Keratinocyte (primary cell): Measurements from ENCODE around the gene DSG1. TPM values are rescaled to one million over a fixed set of nuclear protein-coding genes. Genes with fewer than 3 reads are reported as not detected.

ENCODE experiments used
- DNase-seq: peaks from one replicate; pipeline ENCODE4 v3.0.0-alpha.2; 2011; ENCODE audit warnings: low read depth, missing footprints, low spot score
- FAIRE-seq: peaks from 2 replicates; lab custom pipeline; 2011; peaks lifted over from hg19 to GRCh38; lab: Jason Lieb, UNC
- H2AFZ ChIP-seq: 2 replicates; pipeline ENCODE4 v1.6.0; 2012; ENCODE audit warnings: low read length, control low read depth, inconsistent platforms; ENCODE audit not compliant: control insufficient read depth
- H3K27ac ChIP-seq: 2 replicates; pipeline ENCODE4 v1.5.1; 2011; ENCODE audit warnings: low read length; ENCODE audit not compliant: control insufficient read depth, insufficient read depth
- H3K27me3 ChIP-seq: 3 replicates; pipeline ENCODE4 v1.6.0; 2011; ENCODE audit warnings: low read length; ENCODE audit not compliant: control insufficient read depth, insufficient read depth; ENCODE audit errors: extremely low read depth
- H3K36me3 ChIP-seq, 2 experiments: 2 replicates in 1 of 2; 3 replicates in 1 of 2; pipeline ENCODE4 v1.5.1; 2011; ENCODE audit warnings: low read length in 2 of 2, mild to moderate bottlenecking in 1 of 2; ENCODE audit not compliant: control insufficient read depth in 2 of 2, insufficient read depth in 2 of 2; ENCODE audit errors: extremely low read depth in 1 of 2
- H3K4me1 ChIP-seq: 3 replicates; pipeline ENCODE4 v1.5.1; 2011; ENCODE audit warnings: low read length; ENCODE audit not compliant: control insufficient read depth, insufficient read depth; ENCODE audit errors: extremely low read depth
- H3K4me2 ChIP-seq: 3 replicates; pipeline ENCODE4 v1.6.0; 2011; ENCODE audit warnings: low read depth, low read length; ENCODE audit not compliant: control insufficient read depth, insufficient read depth; ENCODE audit errors: extremely low read depth
- H3K4me3 ChIP-seq, 3 experiments: fragments of 200-600 bp in 1 of 3; sonication (generic) in 1 of 3; 2 replicates in 2 of 3; 3 replicates in 1 of 3; pipeline ENCODE4 v1.5.1; 2011 to 2016; ENCODE audit warnings: low read length in 3 of 3, mild to moderate bottlenecking in 3 of 3, control low read depth in 2 of 3, inconsistent platforms in 1 of 3, low read depth in 1 of 3, mixed read lengths in 1 of 3, mixed run types in 1 of 3, moderate library complexity in 1 of 3; ENCODE audit not compliant: control insufficient read depth in 2 of 3, insufficient read depth in 2 of 3; ENCODE audit errors: extremely low read depth in 1 of 3
- H3K79me2 ChIP-seq: 2 replicates; pipeline ENCODE4 v1.6.0; 2012; ENCODE audit warnings: low read length; ENCODE audit not compliant: control insufficient read depth, insufficient read depth
- H3K9ac ChIP-seq: 3 replicates; pipeline ENCODE4 v1.6.0; 2011; ENCODE audit warnings: low read length; ENCODE audit not compliant: control insufficient read depth, insufficient read depth; ENCODE audit errors: extremely low read depth
- H3K9me1 ChIP-seq: 3 replicates; pipeline ENCODE4 v1.6.0; 2011; ENCODE audit warnings: low read length; ENCODE audit not compliant: control insufficient read depth, insufficient read depth; ENCODE audit errors: extremely low read depth
- H3K9me3 ChIP-seq: 2 replicates; pipeline ENCODE4 v1.5.1; 2012; ENCODE audit warnings: low read depth, low read length; ENCODE audit not compliant: control insufficient read depth
- H4K20me1 ChIP-seq: 3 replicates; pipeline ENCODE4 v1.6.0; 2011; ENCODE audit warnings: low read length; ENCODE audit not compliant: control insufficient read depth, insufficient read depth; ENCODE audit errors: extremely low read depth
- CTCF ChIP-seq, 3 experiments: IDR thresholded peaks in 1 of 3; conservative IDR thresholded peaks in 1 of 3; optimal IDR thresholded peaks in 1 of 3; 2 replicates in 2 of 3; 3 replicates in 1 of 3; pipeline versions ENCODE3 to v1.5.1; 2011; ENCODE audit warnings: low read length in 3 of 3, mild to moderate bottlenecking in 3 of 3, moderate library complexity in 2 of 3, control low read depth in 1 of 3, inconsistent platforms in 1 of 3; ENCODE audit not compliant: insufficient read depth in 2 of 3; ENCODE audit errors: extremely low read depth in 1 of 3
- EZH2 ChIP-seq: IDR thresholded peaks from one replicate; pipeline ENCODE4 v1.6.1; 2012; ENCODE audit warnings: inconsistent platforms, mild to moderate bottlenecking, low read length, moderate library complexity
- dilution Hi-C: fragments of 300-500 bp; cut with MboI; formaldehyde crosslinking; loops from one replicate; pipeline ENCODE4 v1.7.0; 2020; ENCODE audit warnings: low sequenced_read_pairs; ENCODE audit not compliant: extremely low pct_ligation_motif_present
- polyA plus RNA-seq, 5 experiments: library from polyadenylated mRNA; depleted of rRNA in 3 of 5; stranded (reverse) in 3 of 5; stranded (forward) in 1 of 5; unstranded in 1 of 5; fragments of >200 nt; gene quantifications; 1 replicate in 1 of 5; 2 replicates in 3 of 5; 3 replicates in 1 of 5; pipeline versions ENCODE4 v1.2.1 to v1.2.3, GENCODE V29; 2011 to 2012; ENCODE audit warnings: missing spikeins in 2 of 5, low read depth in 1 of 5, low replicate concordance in 1 of 5
- small RNA-seq, 3 experiments: library from RNA; depleted of rRNA; stranded (forward); fragments of <200 nt; gene quantifications; one replicate each; pipeline ENCODE3, GENCODE V24; 2012; ENCODE audit warnings: low read depth in 3 of 3, low replicate concordance in 1 of 3; ENCODE audit not compliant: insufficient read length in 3 of 3

The DSG1 gene
- polyA plus RNA-seq, 1 donor (not counting 4 experiments of a cell fraction or from before 2014, with no cell fraction given), result 27.6 TPM

- H3K9ac ChIP-seq, result no peak overlapping the region
- no peak for FAIRE-seq
- TF ChIP-seq CTCF (optimal IDR thresholded peaks at IDR 0.05 in 1 of 3, IDR thresholded peaks at IDR 0.05 in 1 of 3, conservative IDR thresholded peaks at IDR 0.05 in 1 of 3; ENCODE audit: extremely low read depth in 1 of 3, insufficient read depth in 2 of 3, low read length in 3 of 3), result no peak
- TF ChIP-seq EZH2, result no peak
- no peak overlapping the region for H3K4me2 ChIP-seq
- H3K27me3 ChIP-seq, result no peaks in the 10 kb centered on the region
- no peak overlapping the region for H3K27ac ChIP-seq
- no peaks in the 10 kb centered on the region for H3K79me2 ChIP-seq
- no peaks in the 10 kb centered on the region for H3K9me1 ChIP-seq
- no peaks in the 10 kb centered on the region for H3K9me3 ChIP-seq
- H2AFZ ChIP-seq, result no peak overlapping the region
- H3K36me3 ChIP-seq, result no peaks in the 10 kb centered on the region
- dilution Hi-C loops, result no loop called here
- H4K20me1 ChIP-seq, result no peaks in the 10 kb centered on the region
- no peak for DNase-seq
- H3K4me1 ChIP-seq, result peaks cover 3% of the 10 kb centered on the region
- no peak overlapping the region for H3K4me3 ChIP-seq
Measured at GRCh38 chr18:31403409-31403808, 85.4 kb downstream of the DSG1 start.

Small RNA genes within 50 kb of the gene (small RNA-seq; reads per million reads assigned to genes)
- gene RF00019 (0 reads per million in 3 experiments), gene RNU6-167P (0 reads per million in 3 experiments)

Other genes with a start within 250 kb of the DSG1 start
- 32.1 to 48.6 TPM (median 37.1 TPM) in 3 replicates for gene DSC2, start 215.7 kb upstream of the DSG1 start, polyA plus RNA-seq
- gene DSC1, start 155.3 kb upstream of the DSG1 start, polyA plus RNA-seq, result 3.1 to 25.1 TPM (median 11.2 TPM) in 3 replicates
- gene DSG4, start 58.6 kb downstream of the DSG1 start, polyA plus RNA-seq, result 0.18 to 0.50 TPM (median 0.19 TPM) in 3 replicates
- gene DSG3, start 129.6 kb downstream of the DSG1 start, polyA plus RNA-seq, result 172 to 488 TPM (median 259 TPM) in 3 replicates
- gene DSG2, start 180.0 kb downstream of the DSG1 start, polyA plus RNA-seq, result 117 to 157 TPM (median 140 TPM) in 3 replicates